NK-92 (cell line): Measurements from ENCODE around the gene RRP1.

Experiments used
- DNase-seq: peaks from one replicate; lab custom pipeline; 2025; ENCODE audit not compliant: unreplicated experiment; lab: John Stamatoyannopoulos, UW

RRP1 gene

DNA sequence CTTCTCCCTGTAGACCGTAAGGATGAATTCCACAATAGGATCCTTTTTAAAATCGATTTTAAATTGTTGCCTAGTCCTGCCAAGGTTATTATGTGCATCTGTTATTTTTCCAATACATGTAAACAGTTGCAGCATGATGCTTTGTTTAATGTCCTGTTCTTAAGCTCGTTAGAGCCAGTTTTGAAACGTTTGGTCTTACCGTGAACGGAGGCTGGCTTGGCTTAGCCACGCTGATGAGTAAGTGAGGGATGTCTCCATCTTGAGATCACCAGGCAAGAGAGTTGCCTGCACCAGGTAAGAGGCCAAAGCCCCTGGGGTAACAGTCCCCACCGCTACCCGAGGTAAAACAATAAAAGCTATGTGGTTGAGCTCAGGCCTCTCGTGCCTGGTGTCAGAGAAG, 30.6 kb upstream of the RRP1 start:
- no peak for DNase-seq

DNA sequence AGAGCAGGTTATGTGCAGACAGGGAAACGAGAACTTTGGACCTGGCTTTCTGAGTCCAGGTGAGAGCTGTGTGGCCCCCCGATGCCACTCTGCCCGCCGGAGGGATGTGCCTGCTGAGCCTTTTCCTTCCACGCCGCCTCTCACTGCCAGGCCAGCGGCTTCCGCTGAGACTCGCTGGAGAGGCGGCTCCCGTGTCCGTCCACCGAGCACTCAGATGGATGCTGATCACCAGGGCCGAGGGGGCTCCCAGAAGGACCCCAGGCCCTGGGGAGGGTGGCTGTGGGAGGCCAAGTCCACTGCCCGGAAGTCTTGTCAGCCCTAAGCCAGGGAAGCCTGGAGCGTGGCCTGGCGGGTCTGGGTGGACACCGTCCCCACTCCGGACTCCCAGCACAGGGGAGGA, 29.7 kb upstream of the RRP1 start:
- no peak for DNase-seq

DNA sequence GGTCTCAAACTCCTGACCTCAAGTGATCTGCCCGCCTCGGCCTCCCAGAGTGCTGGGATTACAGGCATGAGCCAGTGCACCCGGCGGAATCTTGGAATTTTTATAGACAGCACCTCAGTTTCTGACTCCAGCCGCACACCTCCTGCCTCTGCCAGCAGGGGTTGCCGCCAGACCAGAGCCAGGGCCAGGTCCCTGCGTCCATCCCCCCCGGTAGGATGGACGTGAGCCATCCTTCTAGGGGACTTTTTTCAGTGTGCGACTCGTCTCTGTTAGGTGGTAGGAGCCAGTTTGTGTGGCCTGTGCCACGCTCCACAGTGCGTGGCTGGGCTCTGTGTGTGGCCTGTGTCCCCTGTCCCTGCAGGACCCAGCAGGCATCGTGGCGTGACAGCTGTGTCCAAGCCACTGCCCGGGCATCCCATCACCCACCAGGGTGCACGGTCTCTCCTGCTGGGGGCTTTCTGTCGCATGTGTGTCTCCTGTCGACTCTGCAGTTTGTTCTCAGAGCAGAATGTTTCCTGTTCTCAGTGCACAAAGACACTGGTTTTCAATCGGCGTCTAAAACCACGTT, 28.9 kb upstream of the RRP1 start:
- no peak for DNase-seq

DNA sequence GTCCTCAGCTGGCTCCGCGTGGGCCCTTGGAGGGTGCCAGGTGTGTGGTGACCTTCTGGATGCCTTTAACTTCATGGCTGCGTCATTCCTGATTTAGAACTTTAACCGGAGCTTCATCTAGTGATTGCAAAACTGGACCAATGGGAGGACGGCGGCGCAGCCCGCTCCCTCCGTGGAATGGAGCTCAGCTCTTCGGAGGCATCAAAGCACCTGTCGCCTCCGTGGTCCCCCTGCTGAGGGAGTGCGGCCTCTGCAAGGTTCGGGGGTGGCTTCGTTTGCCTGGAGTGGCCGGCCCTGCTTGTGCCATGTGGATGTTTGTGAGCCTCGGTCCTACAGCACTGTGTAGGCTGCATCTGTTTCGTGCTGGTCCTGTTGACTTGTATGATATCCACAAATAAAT, 27.5 kb upstream of the RRP1 start:
- DNase-seq, result no peak

DNA sequence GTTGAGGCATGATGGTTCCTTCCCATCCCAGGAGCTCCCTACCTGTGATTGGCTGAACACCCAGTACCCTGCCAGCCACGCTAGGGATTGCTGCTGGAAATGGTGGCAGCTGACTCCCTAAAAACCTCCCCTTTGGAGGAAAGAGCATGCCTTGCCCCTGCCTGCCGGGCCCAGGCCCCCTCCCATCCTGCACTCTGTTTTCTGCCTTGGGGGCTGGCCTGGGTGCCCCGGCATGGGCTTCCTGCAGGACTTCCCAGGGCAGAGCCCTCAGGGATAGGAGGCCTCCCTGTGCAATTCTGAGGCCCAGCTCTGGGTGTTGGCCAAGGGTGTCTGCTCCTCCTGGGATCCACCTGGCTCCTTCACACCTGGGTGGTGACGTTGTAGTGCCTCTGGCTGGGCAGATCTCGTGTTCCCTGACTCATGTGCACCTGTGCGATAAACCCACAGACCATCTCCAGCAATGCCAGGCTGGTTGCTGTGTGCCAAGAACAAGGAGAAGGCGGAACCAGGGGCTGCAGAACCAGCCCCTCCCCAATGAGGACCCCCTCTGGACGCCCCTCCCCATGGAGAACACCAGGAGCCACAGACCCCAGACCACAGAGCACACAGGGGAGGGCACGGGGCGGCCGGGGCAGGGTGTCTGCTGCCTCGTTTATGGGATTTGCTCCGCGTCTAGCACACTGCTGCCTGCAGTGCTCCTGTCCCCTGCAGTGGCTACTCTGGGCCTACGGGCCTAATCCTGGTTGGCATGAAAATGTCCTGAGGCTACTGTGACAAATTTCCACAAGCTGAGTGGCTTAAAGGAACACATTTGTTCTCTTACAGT, 26.9 kb upstream of the RRP1 start:
- DNase-seq, result no peak

DNA sequence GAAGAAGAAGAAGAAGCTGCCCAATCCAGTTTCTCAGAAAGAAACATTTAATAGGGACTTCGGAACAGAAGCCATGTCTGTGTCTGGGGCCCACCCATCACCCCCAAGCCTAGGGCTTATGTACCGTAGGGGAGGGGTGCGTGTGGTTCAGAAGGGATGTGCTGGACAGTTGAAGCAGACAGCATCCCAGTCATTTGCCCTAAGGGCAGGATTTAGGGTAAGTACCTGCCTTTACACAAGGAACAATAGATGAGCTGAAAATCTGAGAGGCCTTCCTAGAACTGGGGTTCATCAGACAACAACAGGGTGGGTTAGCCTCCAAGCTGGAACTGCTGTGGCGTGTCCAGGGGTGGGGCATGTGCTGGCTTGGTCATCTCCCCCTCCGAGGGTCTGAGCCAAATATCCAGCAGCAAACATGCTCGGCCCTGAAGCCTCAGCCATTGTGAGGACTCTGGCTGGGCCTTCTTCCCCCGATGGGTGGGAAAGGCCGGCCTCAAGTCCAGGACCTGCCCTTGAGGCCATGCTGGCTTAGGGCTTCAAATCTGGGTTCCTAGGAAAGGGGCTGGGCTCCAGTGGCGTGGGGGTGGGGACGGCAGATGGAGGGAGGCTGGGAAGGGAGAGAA, 25.4 kb upstream of the RRP1 start:
- DNase-seq, result no peak

DNA sequence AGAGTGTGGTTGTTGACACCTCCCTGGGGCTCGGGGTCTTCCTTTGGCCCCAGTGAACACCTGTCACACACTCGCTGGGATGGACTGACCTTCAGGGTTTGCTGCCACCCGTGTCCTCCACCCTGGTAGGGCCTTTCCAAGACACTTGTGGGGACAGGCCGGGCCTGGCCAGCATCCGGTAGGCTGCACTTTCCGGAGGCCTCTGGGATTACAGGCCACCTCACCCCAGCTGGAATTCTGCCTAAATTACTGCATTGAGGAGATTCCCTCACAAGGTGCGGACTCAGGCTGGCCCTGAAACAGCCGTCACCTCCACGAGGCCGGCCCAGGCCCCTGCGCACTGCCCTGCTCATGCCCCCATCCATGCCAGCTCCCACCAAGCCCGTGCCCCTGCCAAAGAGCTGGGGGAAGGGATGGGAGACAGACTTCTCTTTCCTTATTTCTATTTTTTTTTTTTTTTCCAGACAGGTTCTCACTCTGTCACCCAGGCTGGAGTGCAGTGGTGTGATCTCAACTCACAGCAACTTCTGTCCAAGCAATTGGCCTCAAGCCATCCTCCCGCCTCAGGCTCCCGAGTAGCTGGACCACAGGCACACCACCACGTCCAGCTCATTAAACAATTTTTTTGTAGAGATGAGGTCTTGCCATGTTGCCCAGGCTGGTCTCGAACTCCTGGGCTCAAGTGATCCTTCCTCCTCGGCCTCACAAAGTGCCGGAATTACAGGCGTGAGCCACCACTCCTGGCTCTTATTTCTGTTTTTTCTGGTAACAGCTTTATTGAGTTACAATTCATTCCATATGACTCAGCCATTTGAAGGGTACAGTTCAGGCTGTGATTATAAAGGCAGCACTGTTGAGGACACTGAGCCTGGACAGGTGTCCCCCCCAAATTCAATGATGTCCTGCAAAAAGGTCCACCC, 24.5 kb upstream of the RRP1 start:
- DNase-seq, result no peak

DNA sequence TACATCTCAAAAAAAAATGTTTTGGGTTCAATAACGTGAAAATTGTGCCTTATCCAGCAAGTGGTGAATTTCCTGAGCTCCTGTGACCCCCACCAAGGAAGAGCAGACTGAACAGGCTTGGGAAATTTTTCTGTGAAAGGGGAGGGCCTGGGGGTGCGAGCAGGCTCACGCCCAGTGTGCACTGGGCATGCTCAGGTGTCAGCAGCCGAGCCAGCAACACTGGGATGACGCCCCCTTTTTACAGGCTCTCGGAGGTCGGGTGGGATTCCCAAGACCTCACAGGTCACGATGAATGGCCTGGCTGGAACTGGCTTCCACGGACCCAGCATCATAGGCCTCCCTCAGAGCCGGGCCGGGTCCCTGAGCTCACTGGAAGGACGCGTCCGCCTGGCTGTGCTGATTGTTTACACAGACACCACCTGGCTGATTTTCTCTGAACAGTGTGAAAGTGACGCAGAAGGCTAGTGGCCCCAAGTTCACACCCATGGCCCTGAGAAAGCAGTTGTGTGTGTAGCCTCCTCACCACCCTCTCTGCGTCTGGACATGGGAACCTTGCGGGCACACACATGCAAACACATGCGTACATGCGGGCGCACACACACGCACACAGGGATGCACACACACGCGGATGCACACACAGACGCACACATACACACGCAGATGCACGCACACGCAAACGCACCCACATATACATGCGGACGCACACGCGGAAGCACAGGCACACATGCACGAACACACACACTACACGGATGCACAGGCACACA, 22.5 kb upstream of the RRP1 start:
- no peak for DNase-seq

DNA sequence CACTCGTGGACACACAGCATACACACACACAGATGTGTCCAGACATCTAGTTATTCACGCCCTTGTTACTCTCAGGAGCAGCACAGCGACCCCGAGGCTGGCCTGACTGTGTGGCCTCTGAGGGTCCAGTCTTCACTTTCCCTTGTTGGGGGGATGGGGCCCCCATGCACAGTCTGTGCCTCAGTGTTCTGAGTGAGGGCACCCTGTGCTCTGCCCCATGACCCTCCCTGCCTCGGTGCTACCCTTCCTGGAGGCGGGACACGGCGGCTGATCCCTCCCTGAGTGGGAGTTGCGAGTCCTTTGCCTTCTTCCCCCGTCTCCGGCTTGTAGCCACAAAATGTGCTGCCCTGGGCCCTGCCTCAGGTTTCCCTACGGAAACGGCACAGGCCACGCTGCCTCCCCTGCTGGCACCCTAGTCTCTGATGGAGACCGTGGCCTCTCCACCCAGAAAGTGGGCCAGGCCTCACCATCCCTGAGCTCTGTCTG, 21.8 kb upstream of the RRP1 start:
- DNase-seq, result no peak

DNA sequence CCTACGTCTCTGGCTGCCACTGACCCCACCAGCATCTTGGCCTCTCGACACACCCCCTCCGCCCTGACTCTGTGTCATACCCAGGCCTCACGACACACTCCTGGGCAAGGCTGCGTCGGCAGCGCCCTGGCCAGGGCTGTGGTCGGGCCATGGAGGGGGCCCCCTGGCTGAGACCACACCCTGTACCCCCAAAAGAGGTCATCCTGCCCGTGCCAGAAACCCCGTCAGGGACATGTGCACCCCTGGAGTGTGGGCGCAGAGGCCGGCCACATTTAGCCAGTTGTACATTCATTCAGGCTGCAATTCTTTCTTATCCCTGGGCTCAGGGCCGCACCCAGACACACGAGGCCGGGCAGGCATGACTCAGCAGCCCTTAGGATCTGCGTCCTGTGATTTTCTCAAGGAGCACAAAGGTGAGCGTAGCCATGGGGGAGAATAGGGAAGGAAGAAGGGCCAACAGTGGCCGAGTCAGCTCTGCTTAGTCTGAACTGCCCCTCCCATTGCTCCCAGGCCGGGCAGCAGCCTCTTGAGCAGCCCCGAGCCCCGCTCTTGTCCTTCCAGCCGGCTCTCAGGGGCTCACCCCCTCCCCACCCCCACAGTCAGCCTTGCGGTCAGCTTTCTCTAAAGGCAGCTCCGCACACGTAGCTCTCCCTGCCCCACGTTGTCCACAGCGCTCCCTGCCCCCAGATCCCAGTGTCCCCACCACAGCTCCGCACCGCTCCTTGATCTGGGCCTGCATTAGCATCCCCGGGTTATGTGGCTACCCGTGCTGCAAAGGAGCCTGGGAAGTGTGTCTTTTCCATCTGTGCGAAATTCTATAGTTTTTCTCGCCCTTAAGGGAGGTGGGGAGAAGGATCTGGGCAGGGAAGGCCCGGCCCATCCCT, 21.2 kb upstream of the RRP1 start:
- DNase-seq, result no peak

DNA sequence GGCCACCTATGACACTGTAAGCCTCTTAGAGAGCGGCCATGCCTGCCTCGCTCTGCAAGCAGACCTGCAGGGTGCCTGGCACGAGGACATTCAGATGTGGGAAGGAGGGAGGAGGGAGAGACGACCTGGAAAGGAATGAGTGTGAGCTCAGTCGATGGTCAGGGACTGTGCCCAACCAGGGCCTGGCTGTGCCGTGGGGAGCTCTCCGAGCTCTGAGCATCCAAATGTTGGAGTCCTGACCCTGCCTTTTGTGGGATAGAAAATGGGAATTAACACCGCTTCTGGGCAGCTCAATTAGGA, 20.6 kb upstream of the RRP1 start:
- DNase-seq, result no peak

DNA sequence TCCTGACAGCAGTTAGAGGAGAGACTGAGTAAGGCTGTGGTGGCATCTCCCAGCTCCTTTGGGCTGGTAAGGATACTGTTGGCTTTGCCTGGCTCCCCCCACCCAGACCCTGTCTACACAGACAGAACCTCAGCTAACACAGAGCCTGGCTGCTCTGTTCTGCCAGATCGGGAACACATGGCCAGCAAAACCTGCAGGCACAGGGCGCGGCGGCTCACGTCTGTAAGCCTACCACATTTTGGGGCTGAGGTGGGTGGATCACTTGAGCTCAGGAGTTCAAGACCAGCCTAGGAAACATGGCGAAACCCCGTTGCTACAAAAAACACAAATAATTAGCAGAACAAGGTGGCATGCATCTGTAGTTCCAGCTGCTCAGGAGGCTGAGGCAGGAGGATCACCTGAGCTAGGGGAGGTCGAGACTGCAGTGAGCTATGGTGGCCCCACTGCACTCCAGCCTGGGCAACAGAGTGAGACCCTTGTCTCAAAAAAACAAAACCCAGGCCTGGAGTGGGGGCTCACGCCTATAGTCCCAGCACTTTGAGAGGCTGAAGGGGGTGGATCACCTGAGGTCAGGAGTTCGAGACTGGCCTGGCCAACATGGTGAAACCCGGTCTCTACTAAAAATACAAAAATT, 19.9 kb upstream of the RRP1 start:
- DNase-seq, result no peak

DNA sequence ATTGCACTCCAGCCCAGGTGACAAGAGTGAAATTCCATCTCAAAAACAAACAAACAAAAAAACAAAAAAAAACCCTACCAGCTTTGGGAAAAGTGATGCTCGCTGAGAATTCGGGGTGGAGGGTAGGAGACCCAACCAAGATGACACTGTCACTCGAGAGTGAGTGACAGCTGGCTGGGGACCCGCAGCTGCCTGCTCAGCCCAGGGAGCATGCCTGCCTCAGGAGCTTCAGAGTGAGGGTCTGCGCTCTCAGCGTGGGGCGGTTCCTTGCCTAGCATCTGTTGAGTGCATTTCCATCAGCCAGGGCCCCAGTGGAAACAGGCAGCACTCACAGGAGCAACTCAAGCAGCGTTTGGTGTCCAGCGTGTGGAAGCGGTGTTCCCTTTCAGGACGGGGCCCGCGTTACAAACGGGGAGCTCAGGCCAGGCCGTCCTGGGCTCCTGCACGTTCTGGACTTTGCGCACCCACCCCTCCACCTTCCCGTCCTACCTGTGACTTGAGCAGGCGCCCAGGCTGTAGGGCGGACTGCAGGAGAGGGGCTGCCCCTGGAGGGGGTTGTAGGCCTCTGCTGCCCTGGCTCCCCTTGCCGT, 19.2 kb upstream of the RRP1 start:
- DNase-seq, result no peak

DNA sequence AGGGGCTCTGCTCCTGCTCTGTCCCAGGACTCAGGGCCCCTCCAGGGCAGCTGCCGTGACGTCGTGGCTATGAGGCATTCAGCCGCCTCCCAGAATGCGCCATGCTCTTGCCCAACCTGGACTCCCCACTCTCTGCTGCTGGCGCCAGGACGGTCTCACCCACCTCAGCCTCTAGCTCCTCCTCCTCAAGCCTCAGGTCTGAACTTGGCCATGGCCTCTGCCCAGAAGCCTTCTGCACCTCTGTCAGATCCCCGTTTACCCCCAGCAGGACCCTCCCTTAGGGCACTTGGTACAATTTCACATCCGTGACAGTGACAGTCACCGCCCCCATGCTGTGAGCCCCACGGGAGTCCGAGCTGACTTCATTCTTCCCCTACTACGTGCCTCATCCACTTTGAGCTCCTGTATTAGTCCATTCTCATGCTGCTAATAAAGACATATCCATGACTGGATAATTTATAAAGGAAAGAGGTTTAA, 18.1 kb upstream of the RRP1 start:
- DNase-seq, result no peak

DNA sequence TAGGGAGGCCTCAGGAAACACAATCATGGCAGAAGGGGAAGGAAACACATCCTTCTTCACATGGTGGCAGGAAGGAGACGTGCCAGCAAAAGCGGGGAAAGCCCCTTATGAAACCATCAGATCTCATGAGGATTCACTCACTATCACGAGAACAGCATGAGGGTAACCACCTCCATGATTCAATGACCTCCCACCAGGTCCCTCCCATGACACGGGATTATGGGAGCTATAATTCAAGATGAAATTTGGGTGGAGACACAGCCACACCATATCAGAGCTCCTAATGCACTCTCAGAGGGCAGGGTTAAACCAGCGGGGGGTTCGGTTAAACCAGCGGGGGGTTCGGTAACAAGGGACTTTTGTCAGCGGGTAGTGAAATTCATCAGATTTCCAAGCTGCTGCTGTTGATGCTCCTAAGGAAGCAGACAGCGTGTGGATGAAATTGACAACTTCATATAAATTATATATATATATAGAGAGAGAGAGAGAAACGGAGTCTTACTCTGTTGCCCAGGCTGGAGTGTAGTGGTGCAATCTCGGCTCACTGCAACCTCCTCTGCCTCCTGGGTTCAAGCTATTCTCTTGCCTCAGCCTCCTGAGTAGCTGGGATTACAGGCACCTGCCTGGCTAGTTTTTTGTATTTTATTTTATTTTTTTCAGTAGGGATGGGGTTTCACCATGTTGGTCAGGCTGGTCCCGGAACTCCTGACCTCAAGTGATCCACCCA, 17.5 kb upstream of the RRP1 start:
- no peak for DNase-seq

DNA sequence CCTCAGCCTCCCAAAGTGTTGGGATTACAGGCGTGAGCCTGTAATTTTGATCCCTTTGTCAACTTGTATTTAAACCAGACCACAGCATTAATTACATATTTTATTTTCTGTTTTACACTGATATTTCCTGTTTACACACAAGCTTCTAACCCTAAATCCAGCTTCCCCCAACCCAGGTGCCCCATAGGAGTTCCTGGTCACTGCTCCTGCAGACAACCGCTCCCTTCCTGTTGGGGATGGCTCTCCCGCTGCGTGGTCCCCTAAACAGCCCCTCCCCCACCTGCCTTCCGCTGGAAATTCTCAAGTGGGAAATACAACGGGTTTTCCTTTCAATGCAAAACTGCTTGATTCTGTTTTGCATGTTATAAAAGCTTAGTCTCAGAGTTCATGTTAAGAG, 17.0 kb upstream of the RRP1 start:
- DNase-seq, result no peak

DNA sequence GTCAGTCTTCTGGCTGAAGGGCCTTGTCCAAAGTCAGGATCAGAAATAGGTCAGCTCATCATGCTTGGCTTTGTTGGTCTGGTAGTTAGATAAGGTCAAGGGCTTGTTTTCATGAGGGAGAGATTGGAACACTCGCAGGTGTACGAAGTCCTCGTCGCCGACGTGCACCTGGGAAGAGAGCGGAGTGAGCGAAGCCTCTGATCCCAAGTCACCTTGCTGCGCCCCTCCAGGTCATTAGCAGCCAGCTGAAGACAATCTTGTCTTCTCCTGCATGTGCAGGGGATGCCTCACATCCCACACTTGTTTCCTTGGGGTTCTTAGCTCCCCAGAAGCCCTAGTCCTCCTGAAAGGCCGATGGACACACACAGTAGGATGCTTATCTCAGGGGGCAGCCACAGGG, 15.2 kb upstream of the RRP1 start:
- DNase-seq, result no peak

DNA sequence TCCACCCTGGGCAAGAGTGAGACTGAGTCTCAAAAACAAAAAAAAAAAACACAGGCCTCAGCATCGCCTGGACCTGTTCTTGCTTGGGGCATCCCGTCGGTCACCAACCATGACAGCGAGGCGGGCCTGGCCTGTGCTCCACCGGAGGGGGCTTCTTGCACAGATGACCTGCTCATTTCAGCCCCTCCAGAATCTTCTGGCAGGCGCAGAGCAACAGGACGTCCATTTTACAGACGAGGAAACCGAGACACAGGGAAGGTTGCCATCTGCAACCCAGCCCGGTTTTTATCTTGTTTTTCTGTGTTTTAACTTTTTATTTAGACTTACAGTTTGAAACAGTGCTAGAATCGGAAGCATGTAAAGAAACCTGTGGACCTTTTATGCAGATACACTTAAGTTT, 14.2 kb upstream of the RRP1 start:
- no peak for DNase-seq
